Hepatocyte (in vitro differentiated cells): ENCODE results near the gene SEMA4C. TPM values are rescaled to one million over a fixed set of nuclear protein-coding genes. Genes with fewer than 3 reads are reported as not detected.

Source experiments
- DNase-seq: peaks from one replicate; pipeline ENCODE4 v3.0.0-alpha.2; 2016; ENCODE audit warnings: low spot score
- H2AFZ ChIP-seq: fragments of 200-600 bp; sonication (generic); 2 replicates; pipeline ENCODE4 v1.6.0; 2016; ENCODE audit warnings: antibody characterized with exemption, mild to moderate bottlenecking
- H3K27ac ChIP-seq: fragments of 200-600 bp; sonication (generic); 2 replicates; pipeline ENCODE4 v1.5.1; 2016; ENCODE audit warnings: mild to moderate bottlenecking
- H3K27me3 ChIP-seq: fragments of 200-600 bp; sonication (generic); 2 replicates; pipeline ENCODE4 v1.6.1; 2016
- H3K36me3 ChIP-seq: fragments of 200-600 bp; sonication (generic); replicated peaks from 2 replicates; pipeline ENCODE4 v1.5.1; 2016; ENCODE audit warnings: low read depth; ENCODE audit not compliant: insufficient read depth
- H3K4me1 ChIP-seq: fragments of 200-600 bp; sonication (generic); 2 replicates; pipeline ENCODE4 v1.5.1; 2016; ENCODE audit warnings: mild to moderate bottlenecking, moderate library complexity; ENCODE audit not compliant: insufficient read depth
- H3K4me2 ChIP-seq: fragments of 200-600 bp; sonication (generic); 2 replicates; pipeline ENCODE4 v1.6.0; 2016
- H3K4me3 ChIP-seq: fragments of 200-600 bp; sonication (generic); 2 replicates; pipeline ENCODE4 v1.5.1; 2016; ENCODE audit warnings: mild to moderate bottlenecking
- H3K79me2 ChIP-seq: fragments of 200-600 bp; sonication (generic); 2 replicates; pipeline ENCODE4 v1.6.0; 2017; ENCODE audit warnings: mild to moderate bottlenecking
- H3K9me2 ChIP-seq: fragments of 200-600 bp; sonication (generic); replicated peaks from 2 replicates; pipeline ENCODE4 v1.6.0; 2017; ENCODE audit warnings: mild to moderate bottlenecking; ENCODE audit not compliant: insufficient read depth
- H3K9me3 ChIP-seq: fragments of 200-600 bp; sonication (generic); 2 replicates; pipeline ENCODE4 v1.5.1; 2016; ENCODE audit warnings: low read depth, mild to moderate bottlenecking
- H4K20me1 ChIP-seq: fragments of 200-600 bp; sonication (generic); 2 replicates; pipeline ENCODE4 v1.6.0; 2016; ENCODE audit warnings: mild to moderate bottlenecking; ENCODE audit not compliant: insufficient read depth, poor library complexity, severe bottlenecking
- CTCF ChIP-seq: fragments of 200-600 bp; sonication (generic); IDR thresholded peaks from 2 replicates; pipeline ENCODE4 v1.5.1; 2016; ENCODE audit warnings: antibody characterized with exemption, mild to moderate bottlenecking; ENCODE audit not compliant: poor library complexity
- EZH2 ChIP-seq: fragments of 200-600 bp; sonication (generic); IDR thresholded peaks from 2 replicates; pipeline ENCODE4 v1.6.1; 2016; ENCODE audit warnings: antibody characterized with exemption, mild to moderate bottlenecking, borderline replicate concordance
- EZH2phosphoT487 ChIP-seq: fragments of 200-600 bp; sonication (generic); IDR thresholded peaks from one replicate; pipeline ENCODE4 v1.6.1; 2018; ENCODE audit warnings: antibody characterized with exemption, mild to moderate bottlenecking, low read depth, moderate library complexity; ENCODE audit not compliant: unreplicated experiment, severe bottlenecking
- WGBS: methylation state at CpG from one replicate; pipeline ENCODE4 v1.1.6; 2016; ENCODE audit warnings: low lambda C conversion rate; ENCODE audit errors: missing lambda C conversion rate; 5-methylcytosine and 5-hydroxymethylcytosine counted together
- polyA plus RNA-seq: library from polyadenylated mRNA; unstranded; fragments of >200 nt; fragmentation: Nextera tagmentation; extraction: Ambion mirVana; gene quantifications from 2 replicates; pipeline ENCODE4 v1.2.1, GENCODE V29; 2016
- total RNA-seq: library from RNA; depleted of rRNA; stranded (reverse); fragments of >200 nt; gene quantifications from 2 replicates; pipeline ENCODE4 v1.2.3, GENCODE V29; 2014

Gene SEMA4C
- total and polyA plus RNA-seq, 2 experiments from 2014 or later, result 28.6 to 37.5 TPM

GRCh38 chr2:96872591-96873349, 2.9 kb upstream of the SEMA4C start:
- Histone ChIP-seq H3K4me2 (peak overlapping the region; percentile 37), H3K27ac (peak overlapping the region; percentile 35), H3K27me3 (no peaks in the 10 kb centered on the region), H2AFZ (no peak overlapping the region), H3K79me2 (peaks cover 19% of the 10 kb centered on the region), H3K9me2 (no peaks in the 10 kb centered on the region), H4K20me1 (peaks cover 5% of the 10 kb centered on the region), H3K4me3 (no peak overlapping the region), H3K4me1 (peaks cover 34% of the 10 kb centered on the region), H3K9me3 (no peaks in the 10 kb centered on the region), H3K36me3 (no peaks in the 10 kb centered on the region)
- TF ChIP-seq EZH2phosphoT487, result no peak
- TF ChIP-seq CTCF, result no peak
- no peak for TF ChIP-seq EZH2
- DNase-seq, result no peak
- WGBS, result 46% methylated on average over 14 of the region's 14 CpGs

- Histone ChIP-seq H3K4me3 (peak overlapping the region; percentile 100), H3K36me3 (no peaks in the 10 kb centered on the region), H3K9me2 (no peaks in the 10 kb centered on the region), H3K9me3 (no peaks in the 10 kb centered on the region), H3K27ac (peak overlapping the region; percentile 100), H3K4me1 (peaks cover 51% of the 10 kb centered on the region), H2AFZ (peak overlapping the region; percentile 91), H3K79me2 (peaks cover 40% of the 10 kb centered on the region), H3K4me2 (peak overlapping the region; percentile 99), H4K20me1 (peaks cover 26% of the 10 kb centered on the region), H3K27me3 (no peaks in the 10 kb centered on the region)
- WGBS, result 35% methylated on average over 13 of the region's 13 CpGs
- TF ChIP-seq CTCF (no peak), EZH2phosphoT487 (no peak), EZH2 (no peak)
- DNase-seq, result peak; percentile 58
Measured at GRCh38 chr2:96870626-96871255, 861 bp upstream of the SEMA4C start.

GRCh38 chr2:96869281-96869821, 529 bp downstream of the SEMA4C start:
- peaks cover 38% of the 10 kb centered on the region for H3K4me1 ChIP-seq

More at GRCh38 chr2:96869281-96869821, 529 bp downstream of the SEMA4C start:
- Histone ChIP-seq H3K36me3 (no peaks in the 10 kb centered on the region), H3K4me2 (peak overlapping the region; percentile 99), H4K20me1 (peaks cover 38% of the 10 kb centered on the region), H3K9me3 (no peaks in the 10 kb centered on the region), H2AFZ (peak overlapping the region; percentile 91), H3K4me3 (peak overlapping the region; percentile 100), H3K79me2 (peaks cover 54% of the 10 kb centered on the region), H3K27ac (peak overlapping the region; percentile 100), H3K27me3 (no peaks in the 10 kb centered on the region), H3K9me2 (no peaks in the 10 kb centered on the region)
- TF ChIP-seq EZH2 (no peak), EZH2phosphoT487 (no peak), CTCF (no peak)
- DNase-seq, result peak; percentile 90
- WGBS, result no CpG with 5 or more reads among the region's 64 CpGs
